ENCODE measurements around the gene SEMA3E. TPM values are rescaled to one million over a fixed set of nuclear protein-coding genes. Genes with fewer than 3 reads are reported as not detected.

The SEMA3E gene
- total RNA-seq, 3 donors from 2014 or later (not counting 1 experiment from before 2014, with no cell fraction given): not detected

- H3K27me3 Mint-ChIP-seq (ENCODE audit: low read depth in 2 of 2): no peaks in the 10 kb centered on the region
- Histone ChIP-seq H3K36me3 (ENCODE audit: control insufficient read depth, insufficient read depth, low read length) (no peaks in the 10 kb centered on the region), H3K4me1 (ENCODE audit: control insufficient read depth, insufficient read depth, low read length) (no peaks in the 10 kb centered on the region), H3K27ac (ENCODE audit: low read length) (no peak overlapping the region), H3K27me3 (ENCODE audit: control insufficient read depth, insufficient read depth, low read length) (no peaks in the 10 kb centered on the region), H3K4me3 (ENCODE audit: low read length) (no peak overlapping the region), H3K9me3 (ENCODE audit: control insufficient read depth, insufficient read depth, low read length) (no peaks in the 10 kb centered on the region)
- DNase-seq (no peak), ATAC-seq (no peak)
- H3K36me3 Mint-ChIP-seq: no peaks in the 10 kb centered on the region
- peaks cover 7% of the 10 kb centered on the region in 2 donors for H3K9me3 Mint-ChIP-seq
- intact Hi-C loops (cut with micrococcal nuclease): no loop called here
- WGBS (ENCODE audit: insufficient coverage): no CpG with 5 or more reads among the region's 1 CpG
- no peak overlapping the region for H3K4me3 Mint-ChIP-seq
- H3K27ac Mint-ChIP-seq: no peak overlapping the region
- TF ChIP-seq, protein P1, sequence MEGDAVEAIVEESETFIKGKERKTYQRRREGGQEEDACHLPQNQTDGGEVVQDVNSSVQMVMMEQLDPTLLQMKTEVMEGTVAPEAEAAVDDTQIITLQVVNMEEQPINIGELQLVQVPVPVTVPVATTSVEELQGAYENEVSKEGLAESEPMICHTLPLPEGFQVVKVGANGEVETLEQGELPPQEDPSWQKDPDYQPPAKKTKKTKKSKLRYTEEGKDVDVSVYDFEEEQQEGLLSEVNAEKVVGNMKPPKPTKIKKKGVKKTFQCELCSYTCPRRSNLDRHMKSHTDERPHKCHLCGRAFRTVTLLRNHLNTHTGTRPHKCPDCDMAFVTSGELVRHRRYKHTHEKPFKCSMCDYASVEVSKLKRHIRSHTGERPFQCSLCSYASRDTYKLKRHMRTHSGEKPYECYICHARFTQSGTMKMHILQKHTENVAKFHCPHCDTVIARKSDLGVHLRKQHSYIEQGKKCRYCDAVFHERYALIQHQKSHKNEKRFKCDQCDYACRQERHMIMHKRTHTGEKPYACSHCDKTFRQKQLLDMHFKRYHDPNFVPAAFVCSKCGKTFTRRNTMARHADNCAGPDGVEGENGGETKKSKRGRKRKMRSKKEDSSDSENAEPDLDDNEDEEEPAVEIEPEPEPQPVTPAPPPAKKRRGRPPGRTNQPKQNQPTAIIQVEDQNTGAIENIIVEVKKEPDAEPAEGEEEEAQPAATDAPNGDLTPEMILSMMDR (IDR thresholded peaks at IDR 0.05): no peak
- no peaks in the 10 kb centered on the region for H3K4me1 Mint-ChIP-seq
Observed at GRCh38 chr7:83640240-83640639, 8.7 kb downstream of the SEMA3E start.

GRCh38 chr7:83633516-83633915 is 15.4 kb downstream of the SEMA3E start:
- no peak overlapping the region for H3K27ac Mint-ChIP-seq

DNA sequence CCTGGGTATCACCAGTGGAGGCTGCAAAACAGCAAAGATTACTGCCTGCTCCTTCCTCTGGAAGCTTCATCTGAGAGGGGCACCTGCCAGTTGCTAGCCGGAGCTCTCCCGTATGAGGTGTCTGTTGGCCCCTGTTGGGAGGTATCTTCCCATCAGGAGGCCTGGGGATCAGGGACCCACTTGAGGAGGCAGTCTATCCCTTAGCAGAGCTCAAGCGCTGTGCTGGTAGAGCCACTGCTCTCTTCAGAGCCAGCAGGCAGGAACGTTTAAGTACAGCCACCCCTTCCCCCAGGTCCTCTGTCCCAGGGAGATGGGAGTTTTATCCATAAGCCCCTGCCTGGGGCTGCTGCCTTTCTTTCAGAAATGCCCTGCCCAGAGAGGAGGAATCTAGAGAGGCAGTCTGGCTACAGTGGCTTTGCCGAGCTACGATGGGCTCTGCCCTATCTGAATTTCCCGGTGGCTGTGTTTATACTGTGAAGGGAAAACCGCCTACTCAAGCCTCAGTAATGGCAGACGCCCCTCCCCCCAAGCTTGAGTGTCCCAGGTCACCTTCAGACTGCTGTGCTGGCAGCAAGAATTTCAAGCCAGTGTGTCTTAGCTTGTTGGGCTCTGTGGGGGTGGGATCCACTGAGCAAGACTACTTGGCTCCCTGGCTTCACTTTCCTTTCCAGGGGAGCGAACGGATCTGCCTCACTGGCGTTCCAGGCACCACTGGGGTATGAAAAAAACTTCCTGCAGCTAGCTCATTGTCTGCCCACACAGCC is 19.6 kb downstream of the SEMA3E start:
- H3K27me3 Mint-ChIP-seq (ENCODE audit: low read depth in 2 of 2): no peaks in the 10 kb centered on the region
- Histone ChIP-seq H3K27me3 (ENCODE audit: control insufficient read depth, insufficient read depth, low read length) (no peaks in the 10 kb centered on the region), H3K4me3 (ENCODE audit: low read length) (no peak overlapping the region), H3K9me3 (ENCODE audit: control insufficient read depth, insufficient read depth, low read length) (peaks cover 6% of the 10 kb centered on the region), H3K36me3 (ENCODE audit: control insufficient read depth, insufficient read depth, low read length) (no peaks in the 10 kb centered on the region), H3K4me1 (ENCODE audit: control insufficient read depth, insufficient read depth, low read length) (no peaks in the 10 kb centered on the region), H3K27ac (ENCODE audit: low read length) (no peak overlapping the region)
- no peaks in the 10 kb centered on the region for H3K4me1 Mint-ChIP-seq
- WGBS (ENCODE audit: insufficient coverage): 86% methylated on average over 12 of the region's 12 CpGs
- peaks cover 6% of the 10 kb centered on the region for H3K36me3 Mint-ChIP-seq
- no peak for ATAC-seq
- TF ChIP-seq, protein P1 (IDR thresholded peaks at IDR 0.05): no peak
- DNase-seq: no peak
- H3K27ac Mint-ChIP-seq: no peak overlapping the region
- peaks cover 16 to 24% of the 10 kb centered on the region in 2 donors for H3K9me3 Mint-ChIP-seq
- intact Hi-C loops (cut with micrococcal nuclease): no loop called here
- H3K4me3 Mint-ChIP-seq: no peak overlapping the region

More at GRCh38 chr7:83633516-83633915, 15.4 kb downstream of the SEMA3E start:
- no peak overlapping the region for H3K4me3 Mint-ChIP-seq
- no peaks in the 10 kb centered on the region for H3K36me3 Mint-ChIP-seq
- H3K4me1 Mint-ChIP-seq: no peaks in the 10 kb centered on the region
- DNase-seq (no peak), ATAC-seq (no peak)
- peaks cover 9 to 11% of the 10 kb centered on the region in 2 donors for H3K9me3 Mint-ChIP-seq
- WGBS (ENCODE audit: insufficient coverage): 80% methylated on average over 2 of the region's 2 CpGs
- no peaks in the 10 kb centered on the region for H3K27me3 ChIP-seq (ENCODE audit: control insufficient read depth, insufficient read depth, low read length)
- H3K4me3 ChIP-seq (ENCODE audit: low read length): no peak overlapping the region
- H3K36me3 ChIP-seq (ENCODE audit: control insufficient read depth, insufficient read depth, low read length): no peaks in the 10 kb centered on the region
- H3K4me1 ChIP-seq (ENCODE audit: control insufficient read depth, insufficient read depth, low read length): no peaks in the 10 kb centered on the region
- H3K27me3 Mint-ChIP-seq (ENCODE audit: low read depth in 2 of 2): no peaks in the 10 kb centered on the region
- peaks cover 6% of the 10 kb centered on the region for H3K9me3 ChIP-seq (ENCODE audit: control insufficient read depth, insufficient read depth, low read length)
- TF ChIP-seq, protein P1 (IDR thresholded peaks at IDR 0.05): no peak
- intact Hi-C loops (cut with micrococcal nuclease): no loop called here
- no peak overlapping the region for H3K27ac ChIP-seq (ENCODE audit: low read length)

GRCh38 chr7:83617858-83618257 is 31.1 kb downstream of the SEMA3E start:
- Mint-ChIP-seq H3K4me3 (no peak overlapping the region), H3K4me1 (no peaks in the 10 kb centered on the region), H3K27me3 (ENCODE audit: low read depth in 2 of 2) (no peaks in the 10 kb centered on the region), H3K9me3 (peaks cover 12 to 20% of the 10 kb centered on the region in 2 donors), H3K27ac (no peak overlapping the region), H3K36me3 (no peaks in the 10 kb centered on the region)
- intact Hi-C loops (cut with micrococcal nuclease): no loop called here
- Histone ChIP-seq H3K4me3 (ENCODE audit: low read length) (no peak overlapping the region), H3K36me3 (ENCODE audit: control insufficient read depth, insufficient read depth, low read length) (no peaks in the 10 kb centered on the region), H3K27me3 (ENCODE audit: control insufficient read depth, insufficient read depth, low read length) (no peaks in the 10 kb centered on the region), H3K9me3 (ENCODE audit: control insufficient read depth, insufficient read depth, low read length) (no peaks in the 10 kb centered on the region), H3K4me1 (ENCODE audit: control insufficient read depth, insufficient read depth, low read length) (no peaks in the 10 kb centered on the region), H3K27ac (ENCODE audit: low read length) (no peak overlapping the region)
- TF ChIP-seq, protein P1 (IDR thresholded peaks at IDR 0.05): no peak
- no peak for ATAC-seq
- DNase-seq: no peak

Data from natural killer cell (primary cell).